Mucosa of stomach (tissue), 1 donor: ENCODE results near the gene SERF2.
A peak's percentile ranks its signal among the peaks of the same experiment; 100 is the strongest.

ENCODE experiments used
- H3K27me3 ChIP-seq: one replicate; pipeline ENCODE4 v1.7.0; 2013; ENCODE audit warnings: mild to moderate bottlenecking, low read length; ENCODE audit not compliant: control insufficient read depth, insufficient read depth
- H3K36me3 ChIP-seq: one replicate; pipeline ENCODE4 v1.7.0; 2013; ENCODE audit warnings: low read length; ENCODE audit not compliant: control insufficient read depth, insufficient read depth
- H3K4me1 ChIP-seq: one replicate; pipeline ENCODE4 v1.7.0; 2013; ENCODE audit warnings: mild to moderate bottlenecking, low read length; ENCODE audit not compliant: control insufficient read depth, insufficient read depth
- H3K4me3 ChIP-seq: one replicate; pipeline ENCODE4 v1.7.0; 2013; ENCODE audit warnings: low read length
- H3K9ac ChIP-seq: one replicate; pipeline ENCODE4 v1.7.0; 2013; ENCODE audit warnings: mild to moderate bottlenecking, low read length, moderate library complexity
- H3K9me3 ChIP-seq: one replicate; pipeline ENCODE4 v1.7.0; 2013; ENCODE audit warnings: mild to moderate bottlenecking, low read length, moderate library complexity; ENCODE audit not compliant: control insufficient read depth
- donor health status: Pancreatic carcinoma.

The SERF2 gene

DNA sequence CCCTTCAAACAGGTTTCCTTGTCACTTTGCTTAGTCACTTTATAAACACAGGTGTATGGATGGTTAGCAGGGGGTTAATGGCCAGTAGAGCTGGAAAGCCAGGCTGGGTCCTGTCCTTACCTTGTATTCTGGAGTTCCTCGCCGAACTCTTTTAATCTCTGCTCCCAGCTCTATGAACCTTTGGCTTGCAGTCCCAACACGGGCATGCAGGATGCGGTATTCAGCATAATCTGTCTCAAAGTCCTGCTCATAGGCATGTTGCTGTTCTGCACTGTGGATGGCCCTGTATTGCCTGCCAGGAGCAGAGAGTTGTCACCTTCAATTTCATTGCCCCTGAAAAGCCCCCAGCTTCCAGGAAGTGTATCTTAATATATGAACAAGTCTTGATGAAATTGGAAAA, 18.1 kb upstream of the SERF2 start:
- H3K4me1 ChIP-seq = peaks cover 10% of the 10 kb centered on the region
- no peak overlapping the region for H3K9ac ChIP-seq
- H3K27me3 ChIP-seq = no peaks in the 10 kb centered on the region
- peaks cover 13% of the 10 kb centered on the region for H3K36me3 ChIP-seq
- no peak overlapping the region for H3K4me3 ChIP-seq
- H3K9me3 ChIP-seq = no peaks in the 10 kb centered on the region

DNA sequence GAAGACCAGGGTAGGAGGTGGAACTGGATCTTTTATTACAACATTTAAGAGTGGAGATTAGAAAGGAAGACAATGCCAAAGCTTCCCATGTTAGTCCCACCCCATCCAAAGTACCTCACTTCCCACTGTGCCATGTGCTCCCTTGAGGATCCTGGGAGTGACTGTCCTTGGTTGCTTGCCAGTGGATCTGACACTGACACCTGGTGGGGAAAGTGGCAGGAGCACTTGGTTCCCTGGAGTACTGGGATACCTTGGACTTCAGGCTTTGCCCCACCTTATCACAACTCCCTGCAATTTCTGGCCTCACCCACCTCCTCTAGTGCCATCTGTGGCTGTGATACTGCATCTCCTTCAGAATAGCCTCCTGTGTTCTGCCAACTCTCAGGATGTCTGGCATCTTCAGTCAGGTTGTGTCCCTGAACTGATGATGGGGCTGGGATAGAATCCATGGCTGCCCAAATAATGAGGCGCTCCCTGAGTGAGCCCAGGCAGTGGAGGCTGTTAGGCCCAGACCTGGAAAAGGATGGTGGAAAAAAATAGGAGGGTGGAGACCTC, 16.6 kb upstream of the SERF2 start:
- peaks cover 13% of the 10 kb centered on the region for H3K36me3 ChIP-seq
- no peaks in the 10 kb centered on the region for H3K27me3 ChIP-seq
- H3K9me3 ChIP-seq = no peaks in the 10 kb centered on the region
- peaks cover 10% of the 10 kb centered on the region for H3K4me1 ChIP-seq
- H3K4me3 ChIP-seq = peak overlapping the region; percentile 84
- H3K9ac ChIP-seq = peak overlapping the region; percentile 84

DNA sequence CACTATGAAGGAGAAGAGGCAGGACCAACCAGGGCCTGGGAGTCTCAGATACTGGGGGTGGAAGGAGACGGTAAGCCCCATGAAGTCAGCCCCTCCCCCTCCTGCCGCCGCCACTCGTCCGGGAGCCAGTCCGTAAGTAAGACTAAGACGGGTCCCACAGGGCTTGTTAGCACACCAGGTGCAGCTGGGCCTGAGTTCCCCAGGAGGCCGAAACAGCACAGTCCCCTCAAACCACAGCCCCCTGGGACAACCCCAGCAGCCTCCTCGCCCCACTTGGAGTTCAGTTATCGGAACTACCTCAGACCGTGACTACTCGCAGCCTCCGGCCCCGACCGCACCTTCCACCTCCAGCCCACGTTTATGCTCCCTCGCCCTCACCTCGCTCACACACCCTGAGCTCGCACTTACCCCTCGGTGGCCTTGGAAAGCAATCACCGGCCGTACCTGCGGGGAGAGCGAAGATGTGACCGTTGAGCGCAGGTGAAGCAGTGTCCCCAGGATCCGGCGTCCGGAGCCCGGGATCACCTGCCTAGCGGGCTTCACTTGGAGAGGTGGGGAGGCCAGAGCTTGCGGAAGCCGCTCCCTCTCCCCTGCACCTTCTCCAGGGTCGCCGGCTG, 15.9 kb upstream of the SERF2 start:
- Histone ChIP-seq H3K4me1 (peaks cover 10% of the 10 kb centered on the region), H3K36me3 (peaks cover 10% of the 10 kb centered on the region), H3K9me3 (no peaks in the 10 kb centered on the region), H3K27me3 (no peaks in the 10 kb centered on the region), H3K9ac (peak overlapping the region; percentile 84), H3K4me3 (peak overlapping the region; percentile 84)

DNA sequence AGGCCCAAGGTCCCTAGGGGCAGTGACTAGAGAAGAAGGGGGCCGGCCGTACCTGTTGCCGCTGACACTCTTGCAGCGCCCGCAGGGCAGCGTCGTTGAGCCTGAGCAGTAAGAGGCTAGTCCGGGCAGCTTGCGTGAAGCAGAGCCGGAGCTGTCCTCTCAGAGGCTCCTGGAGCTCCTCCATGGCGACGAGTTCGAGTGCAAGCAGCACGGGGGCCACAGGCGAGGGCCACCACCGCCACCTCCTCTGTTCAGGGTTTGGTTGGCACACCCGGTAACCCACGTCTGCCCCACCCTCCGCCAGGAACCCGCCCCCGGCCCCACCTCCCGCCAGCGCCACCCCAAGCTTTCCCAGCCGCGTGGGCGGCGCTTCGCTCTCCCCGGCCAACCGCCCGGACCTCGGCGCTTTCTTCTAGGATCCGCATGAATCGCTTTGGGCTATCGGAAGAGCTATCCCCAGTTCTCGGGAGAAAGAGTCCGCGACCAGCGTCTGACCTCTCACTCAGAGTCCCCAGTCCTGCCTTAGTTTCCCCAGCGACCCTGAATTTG, 15.3 kb upstream of the SERF2 start, which contains the start of gene ELL3:
ELL3 (minus strand) TSS at position 249 of the 549 bp plus-strand sequence; CDS start at position 184, 65 bp downstream.
- H3K9me3 ChIP-seq = no peaks in the 10 kb centered on the region
- peaks cover 6% of the 10 kb centered on the region for H3K36me3 ChIP-seq

DNA sequence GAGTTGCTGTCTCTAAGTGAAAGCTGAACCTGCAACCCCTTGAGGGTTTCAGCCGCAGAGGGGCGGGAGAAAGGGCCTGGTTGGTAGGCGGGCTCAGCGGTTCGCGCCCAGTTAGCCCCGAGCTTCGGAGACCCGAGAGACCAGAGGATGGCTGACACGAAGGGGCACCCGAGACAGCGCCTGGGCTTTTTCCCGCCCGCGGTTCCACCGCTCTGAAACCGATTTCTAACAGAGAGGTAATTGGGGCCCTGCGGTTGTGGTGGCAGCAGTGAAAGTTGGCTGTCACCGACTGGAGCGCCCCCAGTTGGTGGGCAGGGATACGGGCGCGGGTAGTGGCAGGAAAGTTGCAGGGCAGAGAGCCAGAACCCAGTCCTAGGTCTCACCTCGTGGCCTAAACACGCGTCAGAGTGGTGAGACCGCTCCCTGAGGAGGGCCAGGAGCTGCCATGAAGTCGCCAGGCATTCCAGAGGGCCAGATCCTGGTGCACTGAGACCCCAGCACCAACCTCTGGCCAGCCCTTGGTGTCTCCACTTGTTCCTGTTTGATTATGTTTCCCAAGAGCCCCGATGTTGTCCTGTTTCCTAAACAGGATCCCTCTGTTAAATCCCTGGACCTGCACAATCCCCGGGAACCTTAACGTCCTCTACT, 14.7 kb upstream of the SERF2 start:
- peak overlapping the region; percentile 84 for H3K9ac ChIP-seq

More for the DNA sequence above, 15.3 kb upstream of the SERF2 start, which contains the start of gene ELL3:
- Histone ChIP-seq H3K9ac (peak within 1 kb of the TSS; percentile 84), H3K27me3 (no peaks in the 10 kb centered on the region), H3K4me3 (peak within 1 kb of the TSS; percentile 91), H3K4me1 (peaks cover 10% of the 10 kb centered on the region)

DNA sequence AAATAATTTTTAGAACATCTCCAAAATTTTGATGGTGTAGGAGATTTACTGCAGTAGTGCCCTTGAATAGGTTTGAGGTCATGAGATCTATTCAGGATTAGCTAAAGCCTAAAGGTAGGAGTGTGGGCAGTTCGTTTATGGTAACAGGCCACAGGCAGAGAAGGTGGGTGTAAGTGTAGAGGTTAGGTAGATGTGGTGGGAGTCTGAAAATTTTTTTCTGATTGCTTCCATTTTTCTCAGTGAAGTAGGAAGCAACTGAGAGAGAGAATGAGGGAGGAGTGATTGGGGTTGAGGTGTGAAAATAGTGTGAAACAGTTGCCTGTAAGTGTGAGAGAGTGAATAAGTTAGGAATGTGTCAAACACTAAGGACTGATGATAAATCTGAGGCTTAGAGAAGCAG, 13.1 kb upstream of the SERF2 start:
- H3K9ac ChIP-seq = no peak overlapping the region
- H3K4me1 ChIP-seq = peaks cover 10% of the 10 kb centered on the region
- H3K27me3 ChIP-seq = no peaks in the 10 kb centered on the region
- H3K4me3 ChIP-seq = no peak overlapping the region
- no peaks in the 10 kb centered on the region for H3K9me3 ChIP-seq
- no peaks in the 10 kb centered on the region for H3K36me3 ChIP-seq

More for the DNA sequence above, 14.7 kb upstream of the SERF2 start:
- Histone ChIP-seq H3K36me3 (peaks cover under 1% of the 10 kb centered on the region), H3K4me1 (peaks cover 10% of the 10 kb centered on the region), H3K9me3 (no peaks in the 10 kb centered on the region), H3K4me3 (peak overlapping the region; percentile 91), H3K27me3 (no peaks in the 10 kb centered on the region)

DNA sequence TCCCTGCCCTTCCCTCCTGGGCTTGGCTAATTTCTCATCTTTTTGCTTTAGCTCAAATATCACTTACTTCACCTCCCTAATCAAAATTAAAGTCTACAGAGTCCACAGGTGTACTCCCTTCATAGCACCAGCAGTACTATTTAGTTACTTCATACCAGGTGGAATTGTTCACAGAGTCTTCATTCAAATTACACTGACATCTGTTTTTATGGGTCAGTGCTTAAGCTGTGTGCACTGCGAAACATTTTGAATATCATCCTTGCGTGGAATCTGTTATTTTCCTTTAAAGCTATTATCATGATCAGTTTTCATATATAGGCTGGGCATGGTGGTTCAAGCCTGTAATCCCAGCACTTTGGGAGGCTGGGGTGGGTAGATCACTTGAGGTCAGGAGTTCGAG, 2.7 kb upstream of the SERF2 start:
- Histone ChIP-seq H3K9me3 (no peaks in the 10 kb centered on the region), H3K27me3 (no peaks in the 10 kb centered on the region), H3K4me3 (no peak overlapping the region), H3K4me1 (peaks cover 18% of the 10 kb centered on the region), H3K36me3 (peaks cover under 1% of the 10 kb centered on the region), H3K9ac (no peak overlapping the region)

DNA sequence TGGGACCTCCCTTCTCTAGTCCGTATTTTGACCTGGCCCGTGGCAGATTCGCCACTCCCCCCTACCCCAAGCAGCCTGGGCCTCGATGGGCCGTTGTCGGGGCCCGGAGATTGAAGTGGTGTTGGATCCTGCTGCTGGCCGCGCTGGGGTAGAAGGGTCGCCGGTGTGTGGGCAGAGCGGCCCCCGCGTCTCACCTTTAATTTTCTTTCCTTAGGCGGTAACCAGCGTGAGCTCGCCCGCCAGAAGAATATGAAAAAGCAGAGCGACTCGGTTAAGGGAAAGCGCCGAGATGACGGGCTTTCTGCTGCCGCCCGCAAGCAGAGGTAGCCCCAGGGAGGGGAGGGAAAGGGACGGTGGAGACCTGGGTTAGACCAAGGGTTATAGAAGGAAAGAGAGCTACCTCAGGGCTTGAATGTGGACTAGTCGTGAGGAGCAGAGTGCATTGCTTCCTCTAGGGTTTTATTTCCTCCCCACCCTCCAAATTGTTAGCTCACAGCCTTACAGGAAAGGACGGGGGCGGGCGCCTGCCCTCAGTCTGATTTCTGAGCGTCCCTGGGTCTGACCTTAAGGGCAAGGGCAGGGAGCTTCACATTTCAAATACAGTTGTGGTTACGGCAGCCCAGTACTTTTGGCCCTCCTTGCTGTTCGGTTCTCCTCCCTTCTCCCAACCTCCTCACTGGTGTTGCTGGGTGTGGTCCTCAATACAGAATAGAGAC, 799 bp downstream of the SERF2 start:
- H3K9ac ChIP-seq = peak overlapping the region; percentile 100
- H3K27me3 ChIP-seq = no peaks in the 10 kb centered on the region
- peak overlapping the region; percentile 100 for H3K4me3 ChIP-seq
- no peaks in the 10 kb centered on the region for H3K9me3 ChIP-seq
- peaks cover 16% of the 10 kb centered on the region for H3K36me3 ChIP-seq
- peaks cover 36% of the 10 kb centered on the region for H3K4me1 ChIP-seq

DNA sequence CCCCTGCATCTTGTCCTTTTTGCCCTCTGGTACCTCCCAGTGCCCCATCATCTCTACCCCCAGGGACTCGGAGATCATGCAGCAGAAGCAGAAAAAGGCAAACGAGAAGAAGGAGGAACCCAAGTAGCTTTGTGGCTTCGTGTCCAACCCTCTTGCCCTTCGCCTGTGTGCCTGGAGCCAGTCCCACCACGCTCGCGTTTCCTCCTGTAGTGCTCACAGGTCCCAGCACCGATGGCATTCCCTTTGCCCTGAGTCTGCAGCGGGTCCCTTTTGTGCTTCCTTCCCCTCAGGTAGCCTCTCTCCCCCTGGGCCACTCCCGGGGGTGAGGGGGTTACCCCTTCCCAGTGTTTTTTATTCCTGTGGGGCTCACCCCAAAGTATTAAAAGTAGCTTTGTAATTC, 1.5 kb downstream of the SERF2 start:
- Histone ChIP-seq H3K9ac (peak overlapping the region; percentile 100), H3K4me3 (peak overlapping the region; percentile 100), H3K27me3 (no peaks in the 10 kb centered on the region), H3K9me3 (no peaks in the 10 kb centered on the region), H3K4me1 (peaks cover 38% of the 10 kb centered on the region), H3K36me3 (peaks cover 16% of the 10 kb centered on the region)

DNA sequence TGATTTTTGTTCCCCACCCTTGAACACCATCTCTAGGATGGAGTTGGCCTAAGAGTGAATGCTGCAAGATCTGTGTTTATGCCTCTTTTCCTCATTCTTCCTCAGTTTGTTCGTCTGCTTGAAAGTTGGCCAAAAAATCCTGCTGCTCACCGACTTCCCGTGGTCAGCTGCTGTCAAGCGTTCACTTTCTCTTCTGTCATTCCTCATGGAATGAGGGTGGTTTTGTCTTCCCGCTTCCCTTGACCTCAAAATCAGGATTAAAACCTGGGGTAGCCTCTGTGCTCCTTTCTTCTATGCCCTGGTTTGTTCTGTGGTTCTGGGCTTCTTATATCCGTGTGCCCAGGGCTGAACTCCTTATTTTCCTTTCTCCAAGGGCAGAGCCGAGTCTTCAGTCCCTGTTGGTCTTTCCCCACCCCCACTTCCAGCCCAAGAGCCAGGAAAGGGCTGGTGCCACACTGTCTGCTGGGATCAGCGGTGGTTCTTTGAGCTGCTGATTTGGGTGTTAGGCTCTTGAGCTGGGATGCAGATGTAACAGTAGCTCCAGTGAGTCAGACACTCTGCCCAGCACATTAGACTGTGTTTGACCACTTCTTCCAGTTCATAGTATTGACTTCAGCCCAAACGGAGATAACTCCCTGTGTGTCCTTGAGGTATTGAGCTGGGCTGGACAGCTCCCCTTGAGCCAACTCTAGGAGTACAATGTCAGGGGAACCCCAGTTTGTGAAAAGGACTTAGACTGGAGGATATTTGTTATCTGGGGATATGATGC, 2.3 kb downstream of the SERF2 start:
- no peak overlapping the region for H3K9ac ChIP-seq
- no peak overlapping the region for H3K4me3 ChIP-seq
- H3K9me3 ChIP-seq = no peaks in the 10 kb centered on the region
- no peaks in the 10 kb centered on the region for H3K27me3 ChIP-seq
- peaks cover 46% of the 10 kb centered on the region for H3K4me1 ChIP-seq
- peaks cover 16% of the 10 kb centered on the region for H3K36me3 ChIP-seq

DNA sequence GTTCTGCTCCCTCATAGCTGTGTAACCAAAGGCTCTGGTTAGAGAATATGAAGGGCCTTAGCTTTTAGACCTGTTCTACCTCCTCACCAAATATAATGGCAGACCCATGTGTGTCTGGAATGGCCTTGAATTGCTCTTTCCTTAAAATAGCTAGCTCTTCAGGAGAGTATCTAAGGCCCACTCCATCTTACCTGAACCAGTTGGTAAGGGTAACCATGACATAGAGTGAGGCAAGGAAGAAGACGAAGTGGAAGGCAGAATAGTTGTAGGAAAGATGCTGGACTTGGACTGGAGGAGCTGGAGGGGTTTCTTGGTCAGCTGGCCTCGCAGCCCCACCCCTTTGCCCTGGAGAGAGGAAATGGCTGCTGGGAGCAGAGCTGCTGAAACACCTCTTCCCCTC, 3.1 kb downstream of the SERF2 start:
- Histone ChIP-seq H3K4me1 (peaks cover 53% of the 10 kb centered on the region), H3K4me3 (no peak overlapping the region), H3K9ac (no peak overlapping the region), H3K27me3 (no peaks in the 10 kb centered on the region), H3K36me3 (peaks cover 16% of the 10 kb centered on the region), H3K9me3 (no peaks in the 10 kb centered on the region)
